Panc1 (cell line): ENCODE measurements around the gene PRAMEF33. TPM values are rescaled to one million over a fixed set of nuclear protein-coding genes. Genes with fewer than 3 reads are reported as not detected.
"Not testable (repeated sequence)": the region's sequence is repeated elsewhere in the genome, so short reads cannot be mapped to it uniquely, and the experiment has no call there.

Experiments used
- ATAC-seq: fragments of 200-7000 bp; cut with Tn5 transposase; 2 replicates; pipeline ENCODE4 v1.9.1; 2020; ENCODE audit warnings: mild to moderate bottlenecking, moderate library complexity
- BruUV-seq: library from RNA; stranded (reverse); fragments of 400-500 nt; replicated peaks from 2 replicates; lab custom pipeline; 2021; lab: Mats Ljungman, UMichigan
- CTCF ChIA-PET: fragments of 300-600 bp; sonication (Branson Sonifier 250); formaldehyde crosslinking; loops from one replicate; lab custom pipeline; 2022; ENCODE audit warnings: antibody characterized with exemption; lab: Charles Lee
- POLR2A ChIA-PET: fragments of 300-600 bp; sonication (Branson Sonifier 250); formaldehyde crosslinking; loops from one replicate; lab custom pipeline; 2022; ENCODE audit warnings: antibody characterized with exemption; lab: Charles Lee
- DNase-seq: peaks from one replicate; pipeline ENCODE4 v3.0.0-alpha.2; 2010; ENCODE audit warnings: low read depth, low spot score
- H3K27ac ChIP-seq: 2 replicates; pipeline ENCODE4 v1.5.1; 2011; ENCODE audit warnings: mild to moderate bottlenecking, low read length, inconsistent platforms
- H3K27me3 ChIP-seq: fragments of 200-500 bp; sonication (Bioruptor generic); 2 replicates; pipeline ENCODE4 v1.6.0; 2014; ENCODE audit warnings: low read length, inconsistent platforms; ENCODE audit not compliant: control insufficient read depth, insufficient read depth
- H3K36me3 ChIP-seq: fragments of 200-500 bp; sonication (Bioruptor generic); 2 replicates; pipeline ENCODE4 v1.5.1; 2014; ENCODE audit warnings: inconsistent platforms, mild to moderate bottlenecking, low read length, moderate library complexity; ENCODE audit not compliant: control insufficient read depth, insufficient read depth
- H3K4me1 ChIP-seq: 2 replicates; pipeline ENCODE4 v1.5.1; 2011; ENCODE audit warnings: inconsistent platforms, mild to moderate bottlenecking, low read length, moderate library complexity; ENCODE audit not compliant: control insufficient read depth, insufficient read depth
- H3K4me3 ChIP-seq, 2 experiments: 2 replicates each; pipeline ENCODE4 v1.5.1; 2011 to 2012; ENCODE audit warnings: low read depth in 2 of 2, low read length in 2 of 2, mild to moderate bottlenecking in 2 of 2, inconsistent platforms in 1 of 2, moderate library complexity in 1 of 2
- H3K9me3 ChIP-seq: fragments of 200-500 bp; sonication (Bioruptor generic); 2 replicates; pipeline ENCODE4 v1.5.1; 2014; ENCODE audit warnings: low read depth, mild to moderate bottlenecking, inconsistent platforms, low read length, moderate library complexity; ENCODE audit not compliant: control insufficient read depth, insufficient read depth
- CTCF ChIP-seq: fragments of 450-650 bp; IDR thresholded peaks from 2 replicates; pipeline ENCODE4 v1.5.1; 2017; ENCODE audit warnings: mild to moderate bottlenecking
- in situ Hi-C: cut with HindIII; loops from 2 replicates; pipeline ENCODE4 v1.10.0; 2016; ENCODE audit warnings: low sequenced_read_pairs, low pct_unique_long_range_greater_than_20kb
- intact Hi-C: fragments of 100-400 bp; cut with micrococcal nuclease; formaldehyde crosslinking; loops from one replicate; pipeline ENCODE4 v1.10.0; 2022; ENCODE audit not compliant: unreplicated experiment
- total RNA-seq: library from RNA; stranded (reverse); gene quantifications from one replicate; pipeline ENCODE4 v1.2.1, GENCODE V29; 2021; ENCODE audit not compliant: unreplicated experiment

PRAMEF33 gene
- total RNA-seq, 1 experiment from 2014 or later = not detected

- POLR2A ChIA-PET, H3K4me3 ChIP-seq: not testable (repeated sequence)
These were observed 51.1 kb downstream of the PRAMEF33 start for GRCh38 chr1:13354475-13354874.

GRCh38 chr1:13356774-13357173 is 53.4 kb downstream of the PRAMEF33 start:
- H3K4me1 ChIP-seq, intact Hi-C loops, H3K27me3 ChIP-seq, BruUV-seq, H3K9me3 ChIP-seq, ATAC-seq, in situ Hi-C loops, H3K27ac ChIP-seq, POLR2A ChIA-PET, H3K4me3 ChIP-seq, CTCF ChIA-PET, H3K36me3 ChIP-seq: not testable (repeated sequence)
- TF ChIP-seq CTCF = peak; percentile 68
- peak; percentile 36 for DNase-seq

More at GRCh38 chr1:13354475-13354874, 51.1 kb downstream of the PRAMEF33 start:
- intact Hi-C loops, H3K36me3 ChIP-seq, H3K27me3 ChIP-seq, H3K4me1 ChIP-seq, ATAC-seq, CTCF ChIA-PET, BruUV-seq, DNase-seq, in situ Hi-C loops, H3K27ac ChIP-seq, H3K9me3 ChIP-seq: not testable (repeated sequence)

Other genes starting within 250 kb of the PRAMEF33 start
- not detected for gene PRAMEF27, start 247.0 kb upstream of the PRAMEF33 start, total RNA-seq
- gene HNRNPCL3, start 242.8 kb upstream of the PRAMEF33 start, total RNA-seq = not detected
- gene PRAMEF25, start 232.8 kb upstream of the PRAMEF33 start, total RNA-seq = not detected
- not detected for gene HNRNPCL2, start 186.7 kb upstream of the PRAMEF33 start, total RNA-seq
- not detected for gene PRAMEF26, start 147.5 kb upstream of the PRAMEF33 start, total RNA-seq
- not detected for gene HNRNPCL4, start 137.9 kb upstream of the PRAMEF33 start, total RNA-seq
- gene PRAMEF9, start 131.7 kb upstream of the PRAMEF33 start, total RNA-seq = not detected
- gene PRAMEF13, start 102.1 kb upstream of the PRAMEF33 start, total RNA-seq = not detected
- gene PRAMEF18, start 77.4 kb upstream of the PRAMEF33 start, total RNA-seq = not detected
- gene PRAMEF5, start 49.3 kb upstream of the PRAMEF33 start, total RNA-seq = not detected
- gene PRAMEF8, start 18.4 kb upstream of the PRAMEF33 start, total RNA-seq = not detected
- gene PRAMEF15, start 12.0 kb downstream of the PRAMEF33 start, total RNA-seq = not detected
- not detected for gene PRAMEF14, start 43.6 kb downstream of the PRAMEF33 start, total RNA-seq
- not detected for gene PRAMEF19, start 68.4 kb downstream of the PRAMEF33 start, total RNA-seq
- not detected for gene PRAMEF17, start 86.1 kb downstream of the PRAMEF33 start, total RNA-seq
- gene PRAMEF20, start 106.9 kb downstream of the PRAMEF33 start, total RNA-seq = not detected
- gene LRRC38, start 210.5 kb downstream of the PRAMEF33 start, total RNA-seq = not detected